Measurements from ENCODE around the gene CCDC28A.

DNA sequence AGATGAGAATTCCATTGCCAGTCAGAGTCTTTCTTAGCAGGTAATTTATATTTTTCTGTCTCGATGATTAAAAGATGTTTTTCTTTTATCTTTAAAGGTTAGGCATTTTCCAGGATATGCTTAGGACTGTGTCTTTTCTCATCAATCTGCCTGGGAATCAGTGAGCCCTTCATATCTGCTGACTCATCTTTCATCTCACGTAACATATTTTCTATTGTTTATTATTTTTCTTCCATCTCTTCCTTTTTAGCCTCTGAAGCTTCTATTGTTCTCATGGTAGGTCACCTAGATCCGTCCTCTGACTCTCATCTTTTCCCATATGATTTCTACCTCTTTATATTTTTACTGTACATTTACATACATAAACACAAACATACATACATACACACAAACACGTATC, 8.7 kb downstream of the CCDC28A start:
- TF ChIP-seq, protein P1, sequence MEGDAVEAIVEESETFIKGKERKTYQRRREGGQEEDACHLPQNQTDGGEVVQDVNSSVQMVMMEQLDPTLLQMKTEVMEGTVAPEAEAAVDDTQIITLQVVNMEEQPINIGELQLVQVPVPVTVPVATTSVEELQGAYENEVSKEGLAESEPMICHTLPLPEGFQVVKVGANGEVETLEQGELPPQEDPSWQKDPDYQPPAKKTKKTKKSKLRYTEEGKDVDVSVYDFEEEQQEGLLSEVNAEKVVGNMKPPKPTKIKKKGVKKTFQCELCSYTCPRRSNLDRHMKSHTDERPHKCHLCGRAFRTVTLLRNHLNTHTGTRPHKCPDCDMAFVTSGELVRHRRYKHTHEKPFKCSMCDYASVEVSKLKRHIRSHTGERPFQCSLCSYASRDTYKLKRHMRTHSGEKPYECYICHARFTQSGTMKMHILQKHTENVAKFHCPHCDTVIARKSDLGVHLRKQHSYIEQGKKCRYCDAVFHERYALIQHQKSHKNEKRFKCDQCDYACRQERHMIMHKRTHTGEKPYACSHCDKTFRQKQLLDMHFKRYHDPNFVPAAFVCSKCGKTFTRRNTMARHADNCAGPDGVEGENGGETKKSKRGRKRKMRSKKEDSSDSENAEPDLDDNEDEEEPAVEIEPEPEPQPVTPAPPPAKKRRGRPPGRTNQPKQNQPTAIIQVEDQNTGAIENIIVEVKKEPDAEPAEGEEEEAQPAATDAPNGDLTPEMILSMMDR (IDR thresholded peaks at IDR 0.05), result no peak
- TF ChIP-seq POLR2A (IDR thresholded peaks at IDR 0.05), result no peak
